GM10266 (cell line): ENCODE data around the gene LAMB2.

Experiments used
- DNase-seq: peaks from one replicate; pipeline ENCODE4 v3.0.0; 2012; ENCODE audit errors: extremely low spot score
- CTCF ChIP-seq: IDR thresholded peaks from 2 replicates; pipeline ENCODE4 v1.5.1; 2012; ENCODE audit warnings: mild to moderate bottlenecking, low read depth; ENCODE audit not compliant: control insufficient read depth, insufficient read depth; ENCODE audit errors: missing control alignments

LAMB2 gene

GRCh38 chr3:49092938-49093852 is 39.7 kb downstream of the LAMB2 start:
- peak; percentile 81 for DNase-seq
- no peak for TF ChIP-seq CTCF

DNA sequence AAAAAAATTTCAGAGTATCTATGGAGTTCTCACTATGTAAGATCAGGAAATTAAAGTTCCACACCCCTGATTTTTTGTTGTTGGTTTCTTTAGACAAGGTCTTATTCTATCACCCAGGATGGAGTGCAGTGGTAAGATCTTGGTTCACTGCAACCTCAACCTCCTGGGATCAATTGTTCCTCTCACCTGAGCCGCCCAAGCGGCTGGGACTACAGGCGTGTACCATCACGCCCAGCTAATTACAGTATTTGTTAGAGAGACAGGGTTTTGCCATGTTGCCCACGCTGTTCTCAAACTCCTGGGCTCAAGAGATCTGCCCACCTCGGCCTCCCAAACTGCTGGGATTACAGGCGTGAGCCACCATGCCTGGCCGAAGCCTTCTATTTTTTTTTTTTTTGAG is 51.4 kb downstream of the LAMB2 start:
- no peak for DNase-seq
- TF ChIP-seq CTCF = no peak

- TF ChIP-seq CTCF = no peak
- no peak for DNase-seq
Observed at GRCh38 chr3:49079270-49079669, 53.6 kb downstream of the LAMB2 start.

DNA sequence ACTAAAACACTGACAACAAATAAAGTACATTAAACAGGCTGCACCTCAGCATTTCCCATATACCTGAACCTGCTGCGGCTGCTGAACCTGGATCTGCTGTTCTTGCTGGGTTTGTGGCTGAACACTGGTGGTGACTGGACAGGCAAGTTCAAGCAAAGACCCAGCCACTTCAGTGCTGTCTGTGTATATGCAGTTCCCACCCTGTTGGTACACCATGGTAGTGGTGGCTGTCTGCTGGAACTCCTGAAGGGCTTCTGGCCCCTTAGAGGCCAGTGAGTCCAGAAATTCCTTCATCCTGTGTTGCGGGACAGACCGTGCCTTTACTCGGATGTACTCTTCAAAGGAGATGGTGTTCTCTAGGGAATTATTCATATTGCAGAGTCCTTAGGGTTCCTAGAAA is 56.2 kb downstream of the LAMB2 start:
- no peak for DNase-seq

GRCh38 chr3:49076116-49076515 is 56.7 kb downstream of the LAMB2 start:
- DNase-seq = no peak
- no peak for TF ChIP-seq CTCF

More for the DNA sequence above, 56.2 kb downstream of the LAMB2 start:
- no peak for TF ChIP-seq CTCF
